Loucy (cell line): Measurements from ENCODE around the gene DNAJB8.

Experiments used
- H2AFZ ChIP-seq: fragments of 200-600 bp; sonication (generic); 2 replicates; pipeline ENCODE4 v1.6.0; 2016; ENCODE audit warnings: antibody characterized with exemption, mild to moderate bottlenecking, low read length, moderate library complexity
- H3F3A ChIP-seq: fragments of 200-600 bp; 2 replicates; pipeline ENCODE4 v1.6.0; 2016; ENCODE audit warnings: antibody characterized with exemption, low read depth, mild to moderate bottlenecking
- H3K27me3 ChIP-seq: fragments of 200-600 bp; sonication (generic); 2 replicates; pipeline ENCODE4 v1.6.1; 2014; ENCODE audit warnings: low read length, mild to moderate bottlenecking; ENCODE audit not compliant: insufficient read depth, poor library complexity, severe bottlenecking
- H3K36me3 ChIP-seq: fragments of 200-600 bp; sonication (generic); 2 replicates; pipeline ENCODE4 v1.6.1; 2016; ENCODE audit warnings: low read length; ENCODE audit not compliant: insufficient read depth
- H3K4me1 ChIP-seq: fragments of 200-600 bp; sonication (generic); 2 replicates; pipeline ENCODE4 v1.5.1; 2014; ENCODE audit warnings: low read length, mild to moderate bottlenecking; ENCODE audit not compliant: insufficient read depth, poor library complexity, severe bottlenecking
- H3K4me2 ChIP-seq: fragments of 200-600 bp; sonication (generic); 2 replicates; pipeline ENCODE4 v1.6.0; 2014; ENCODE audit warnings: antibody characterized with exemption, low read length, low read depth, mild to moderate bottlenecking; ENCODE audit not compliant: poor library complexity, severe bottlenecking
- H3K4me3 ChIP-seq: fragments of 200-600 bp; sonication (generic); 2 replicates; pipeline ENCODE4 v1.5.1; 2014; ENCODE audit warnings: low read length, mild to moderate bottlenecking, mixed read lengths; ENCODE audit not compliant: poor library complexity, severe bottlenecking
- H3K79me2 ChIP-seq: fragments of 200-600 bp; sonication (generic); 2 replicates; pipeline ENCODE4 v1.6.1; 2014; ENCODE audit warnings: low read length; ENCODE audit not compliant: insufficient read depth
- H3K9ac ChIP-seq: fragments of 200-600 bp; sonication (generic); 2 replicates; pipeline ENCODE4 v1.6.0; 2014; ENCODE audit warnings: mild to moderate bottlenecking, low read depth, low read length, moderate library complexity; ENCODE audit not compliant: poor library complexity, severe bottlenecking
- H3K9me2 ChIP-seq: fragments of 200-600 bp; sonication (generic); replicated peaks from 2 replicates; pipeline ENCODE4 v1.6.1; 2016; ENCODE audit warnings: low read depth, low read length, mixed read lengths
- H3K9me3 ChIP-seq: fragments of 200-600 bp; sonication (generic); 2 replicates; pipeline ENCODE4 v1.6.1; 2014; ENCODE audit warnings: mild to moderate bottlenecking, antibody characterized with exemption, low read length, low read depth; ENCODE audit not compliant: insufficient read depth
- H4K20me1 ChIP-seq: fragments of 200-600 bp; sonication (generic); 2 replicates; pipeline ENCODE4 v1.6.0; 2014; ENCODE audit warnings: antibody characterized with exemption, low read length, mild to moderate bottlenecking; ENCODE audit not compliant: insufficient read depth, poor library complexity, severe bottlenecking
- EZH2phosphoT487 ChIP-seq: fragments of 200-600 bp; IDR thresholded peaks from 2 replicates; pipeline ENCODE4 v1.6.1; 2018; ENCODE audit warnings: antibody characterized with exemption, mild to moderate bottlenecking, moderate library complexity, borderline replicate concordance
- TF ChIP-seq, protein P1 (sequence below): fragments of 200-600 bp; sonication (generic); conservative IDR thresholded peaks from 2 replicates; pipeline ENCODE4 v1.5.1; 2014; ENCODE audit warnings: mild to moderate bottlenecking, antibody characterized with exemption, low read length

The DNAJB8 gene

GRCh38 chr3:128490915-128491690, 24.4 kb upstream of the DNAJB8 start:
- Histone ChIP-seq H3K4me3 (no peak overlapping the region), H3K27me3 (no peaks in the 10 kb centered on the region), H3K9ac (no peak overlapping the region), H3K4me1 (peaks cover 10% of the 10 kb centered on the region), H3F3A (no peaks in the 10 kb centered on the region), H3K4me2 (no peak overlapping the region), H3K9me2 (no peaks in the 10 kb centered on the region), H2AFZ (no peak overlapping the region), H4K20me1 (no peaks in the 10 kb centered on the region), H3K36me3 (no peaks in the 10 kb centered on the region), H3K79me2 (peaks cover 25% of the 10 kb centered on the region), H3K9me3 (no peaks in the 10 kb centered on the region)
- TF ChIP-seq, protein P1, sequence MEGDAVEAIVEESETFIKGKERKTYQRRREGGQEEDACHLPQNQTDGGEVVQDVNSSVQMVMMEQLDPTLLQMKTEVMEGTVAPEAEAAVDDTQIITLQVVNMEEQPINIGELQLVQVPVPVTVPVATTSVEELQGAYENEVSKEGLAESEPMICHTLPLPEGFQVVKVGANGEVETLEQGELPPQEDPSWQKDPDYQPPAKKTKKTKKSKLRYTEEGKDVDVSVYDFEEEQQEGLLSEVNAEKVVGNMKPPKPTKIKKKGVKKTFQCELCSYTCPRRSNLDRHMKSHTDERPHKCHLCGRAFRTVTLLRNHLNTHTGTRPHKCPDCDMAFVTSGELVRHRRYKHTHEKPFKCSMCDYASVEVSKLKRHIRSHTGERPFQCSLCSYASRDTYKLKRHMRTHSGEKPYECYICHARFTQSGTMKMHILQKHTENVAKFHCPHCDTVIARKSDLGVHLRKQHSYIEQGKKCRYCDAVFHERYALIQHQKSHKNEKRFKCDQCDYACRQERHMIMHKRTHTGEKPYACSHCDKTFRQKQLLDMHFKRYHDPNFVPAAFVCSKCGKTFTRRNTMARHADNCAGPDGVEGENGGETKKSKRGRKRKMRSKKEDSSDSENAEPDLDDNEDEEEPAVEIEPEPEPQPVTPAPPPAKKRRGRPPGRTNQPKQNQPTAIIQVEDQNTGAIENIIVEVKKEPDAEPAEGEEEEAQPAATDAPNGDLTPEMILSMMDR: no peak
- TF ChIP-seq EZH2phosphoT487: no peak

DNA sequence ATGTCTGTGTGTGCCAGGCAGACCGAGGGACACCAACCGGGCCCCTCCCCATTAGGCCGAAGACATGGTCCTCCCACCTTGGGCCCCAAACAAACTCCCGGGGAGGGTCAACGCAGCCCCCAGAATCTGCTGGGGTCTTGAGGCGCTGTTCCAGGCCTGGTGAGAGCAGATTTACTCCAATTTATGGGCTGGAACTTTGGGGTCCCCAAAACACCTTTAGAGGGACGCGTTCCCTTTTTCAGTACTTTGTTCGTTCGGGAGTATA, 23.9 kb upstream of the DNAJB8 start:
- H3K79me2 ChIP-seq: peaks cover 30% of the 10 kb centered on the region
- H3K36me3 ChIP-seq: no peaks in the 10 kb centered on the region
- H3K4me1 ChIP-seq: peaks cover 11% of the 10 kb centered on the region
- H4K20me1 ChIP-seq: no peaks in the 10 kb centered on the region
- no peak overlapping the region for H3K4me2 ChIP-seq
- no peaks in the 10 kb centered on the region for H3K9me3 ChIP-seq
- no peaks in the 10 kb centered on the region for H3K9me2 ChIP-seq
- TF ChIP-seq, protein P1: no peak
- no peak for TF ChIP-seq EZH2phosphoT487
- no peak overlapping the region for H2AFZ ChIP-seq
- H3K27me3 ChIP-seq: no peaks in the 10 kb centered on the region
- H3K4me3 ChIP-seq: no peak overlapping the region
- no peaks in the 10 kb centered on the region for H3F3A ChIP-seq
- H3K9ac ChIP-seq: no peak overlapping the region

- Histone ChIP-seq H3K4me3 (no peak overlapping the region), H3K4me1 (peaks cover 13% of the 10 kb centered on the region), H3K9me3 (no peaks in the 10 kb centered on the region), H3K27me3 (no peaks in the 10 kb centered on the region), H3F3A (no peaks in the 10 kb centered on the region), H3K79me2 (peaks cover 35% of the 10 kb centered on the region), H3K4me2 (no peak overlapping the region), H2AFZ (no peak overlapping the region), H3K9me2 (no peaks in the 10 kb centered on the region), H3K36me3 (no peaks in the 10 kb centered on the region), H4K20me1 (no peaks in the 10 kb centered on the region), H3K9ac (no peak overlapping the region)
- TF ChIP-seq, protein P1: no peak
- TF ChIP-seq EZH2phosphoT487: no peak
These were observed 23.4 kb upstream of the DNAJB8 start for GRCh38 chr3:128489927-128490649.
